T-helper 9 cell (primary cell): ENCODE data around the gene CCDC3.
A peak's percentile ranks its signal among the peaks of the same experiment; 100 is the strongest.

Experiments
- DNase-seq: peaks from one replicate; pipeline ENCODE4 v3.0.0-alpha.2; 2020

Gene CCDC3

GRCh38 chr10:12919574-12919973 lies 81.9 kb downstream of the CCDC3 start:
- no peak for DNase-seq

GRCh38 chr10:12916587-12916986 lies 84.9 kb downstream of the CCDC3 start:
- DNase-seq: no peak

DNA sequence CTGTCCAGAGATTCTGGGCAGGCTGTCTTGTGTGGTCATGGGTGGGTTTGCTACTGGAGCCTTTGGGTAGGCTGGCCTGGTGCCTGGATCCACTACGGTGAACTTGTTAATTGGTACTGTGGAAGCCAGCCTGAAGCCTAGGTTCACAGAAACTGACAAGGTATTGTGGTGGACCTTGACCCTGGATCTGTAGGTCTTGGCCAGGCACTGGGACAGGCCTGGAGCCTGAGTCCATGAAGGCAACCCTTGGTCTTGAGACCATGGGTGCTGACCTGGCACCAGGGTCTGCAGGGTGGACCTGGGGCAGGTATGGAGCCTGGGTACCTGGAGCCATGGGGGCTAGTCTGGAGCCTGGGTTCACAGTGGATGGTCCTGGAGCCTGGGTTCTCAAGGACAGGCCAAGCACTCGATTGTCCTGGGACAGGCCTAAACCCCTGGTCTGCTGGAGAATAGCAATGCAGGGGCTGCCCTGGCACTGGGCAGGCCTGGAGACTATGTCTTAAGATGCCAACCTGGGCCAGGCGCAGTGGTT lies 85.8 kb downstream of the CCDC3 start:
- DNase-seq: no peak

DNA sequence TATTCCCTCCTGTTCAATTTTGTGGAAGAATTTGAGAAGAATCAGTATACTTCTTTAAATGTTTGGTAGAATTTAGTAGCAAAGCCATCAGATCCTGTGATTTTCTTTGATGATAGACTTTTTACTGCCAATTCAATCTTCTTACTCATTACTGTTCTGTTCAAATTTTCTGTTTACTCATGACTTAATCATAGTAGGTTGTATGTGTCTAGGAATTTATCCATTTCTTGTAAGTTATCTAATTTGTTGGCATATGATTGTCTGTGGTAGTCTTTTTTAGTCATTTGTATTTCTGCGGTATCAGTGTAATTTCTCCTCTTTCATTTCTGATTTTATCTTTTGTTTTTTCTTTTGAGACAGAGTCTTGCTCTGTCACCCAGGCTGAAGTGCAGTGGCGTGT lies 87.4 kb downstream of the CCDC3 start:
- DNase-seq: no peak

- DNase-seq: no peak
Observed at GRCh38 chr10:12911795-12912194, 89.7 kb downstream of the CCDC3 start.

DNA sequence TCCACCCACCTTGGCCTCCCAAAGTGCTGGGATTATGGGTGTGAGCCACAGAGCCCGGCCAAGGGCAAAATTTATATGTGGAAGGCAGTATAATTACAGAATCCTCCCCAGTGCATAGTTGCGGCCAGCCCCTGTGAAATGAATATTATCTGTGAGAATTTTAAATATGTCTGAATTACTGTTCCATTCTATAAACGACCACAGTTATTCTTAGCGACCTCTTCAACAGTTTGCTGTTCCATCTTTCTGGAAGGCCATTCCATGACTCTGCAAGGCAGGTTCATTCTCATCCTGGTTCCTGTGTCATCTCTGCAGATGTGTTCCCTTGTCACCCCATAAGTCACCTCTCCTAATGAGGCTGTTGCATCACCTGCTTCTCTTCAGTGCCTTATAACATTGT lies 90.7 kb downstream of the CCDC3 start:
- DNase-seq: no peak

DNA sequence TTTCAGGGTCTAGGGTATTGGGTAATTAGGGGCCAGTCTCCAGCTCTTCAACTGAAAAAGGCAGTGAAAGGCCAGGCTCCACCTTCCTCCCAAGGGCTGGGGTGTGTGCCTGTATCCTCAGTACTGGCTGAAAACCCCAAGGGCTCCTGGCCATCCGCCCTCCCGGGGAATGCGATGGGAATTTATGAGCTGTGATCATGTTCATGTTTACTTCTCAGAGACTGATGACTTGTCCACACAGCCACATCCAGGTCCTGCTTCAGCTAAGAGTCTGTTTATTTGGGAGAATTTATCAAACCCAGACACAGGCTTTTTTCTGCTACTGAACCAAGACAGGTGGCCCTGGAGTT lies 91.7 kb downstream of the CCDC3 start:
- no peak for DNase-seq

GRCh38 chr10:12909182-12909835 lies 92.2 kb downstream of the CCDC3 start:
- DNase-seq: no peak

DNA sequence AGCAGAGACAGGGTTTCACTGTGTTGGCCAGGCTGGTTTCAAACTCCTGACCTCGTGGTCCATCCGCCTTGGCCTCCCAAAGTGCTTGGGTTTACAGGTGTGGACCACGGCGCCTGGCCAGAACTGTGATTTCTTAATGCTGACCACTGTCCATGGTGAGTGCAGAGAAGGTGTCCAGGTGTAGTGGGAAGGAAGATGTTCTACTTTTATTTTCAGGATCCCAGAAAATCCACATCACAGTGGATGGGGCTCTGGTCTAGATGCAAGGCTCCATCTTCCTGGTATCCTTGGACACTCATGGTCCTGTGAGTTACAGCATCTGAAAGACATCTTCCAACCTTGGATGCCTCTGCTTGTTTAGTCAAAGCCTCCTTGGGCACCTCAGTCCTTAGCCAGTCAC lies 92.7 kb downstream of the CCDC3 start:
- no peak for DNase-seq

DNA sequence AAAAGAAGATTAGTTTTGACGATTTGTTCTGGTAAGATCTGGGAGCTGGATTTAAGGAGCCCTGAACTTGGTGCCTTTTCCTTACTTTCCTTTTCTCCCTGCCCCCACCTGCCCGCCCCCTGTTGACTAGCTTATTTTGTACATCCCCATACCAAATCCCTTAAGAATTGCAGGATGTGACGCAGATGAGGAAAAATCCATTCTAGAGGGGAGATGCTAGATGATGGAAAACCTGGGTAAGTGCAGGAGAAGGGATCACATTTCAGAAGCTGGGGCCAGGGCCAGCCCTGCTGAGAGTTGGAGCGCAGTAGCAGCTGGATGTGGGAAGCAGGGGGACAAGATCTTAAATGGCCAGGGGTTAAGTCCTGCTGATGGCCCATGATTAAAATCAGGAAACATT lies 93.9 kb downstream of the CCDC3 start:
- no peak for DNase-seq

DNA sequence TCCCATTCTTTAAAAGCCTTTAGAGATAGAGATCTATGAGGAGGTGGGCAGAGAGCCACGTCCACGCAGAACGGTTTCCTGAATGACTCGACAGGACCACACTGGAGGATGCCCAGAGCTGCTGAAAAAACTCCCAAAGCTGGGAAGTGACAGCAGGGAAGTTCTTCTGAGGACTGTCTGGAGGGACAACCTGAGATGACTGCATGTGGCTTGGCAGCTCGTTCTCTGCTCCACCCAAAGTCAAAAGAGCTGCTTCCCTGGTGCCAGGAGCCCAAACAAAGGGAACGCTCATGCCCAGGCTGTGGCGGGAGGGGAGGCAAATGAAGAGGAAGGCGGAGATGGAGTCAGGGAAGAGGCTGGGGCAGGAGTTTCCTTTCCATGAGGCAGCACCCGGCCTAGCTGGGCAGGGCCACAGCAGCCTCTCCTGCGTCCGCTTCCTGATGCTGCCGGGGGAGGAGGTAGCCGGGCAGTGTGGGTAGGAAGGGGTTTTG lies 95.4 kb downstream of the CCDC3 start:
- no peak for DNase-seq

DNA sequence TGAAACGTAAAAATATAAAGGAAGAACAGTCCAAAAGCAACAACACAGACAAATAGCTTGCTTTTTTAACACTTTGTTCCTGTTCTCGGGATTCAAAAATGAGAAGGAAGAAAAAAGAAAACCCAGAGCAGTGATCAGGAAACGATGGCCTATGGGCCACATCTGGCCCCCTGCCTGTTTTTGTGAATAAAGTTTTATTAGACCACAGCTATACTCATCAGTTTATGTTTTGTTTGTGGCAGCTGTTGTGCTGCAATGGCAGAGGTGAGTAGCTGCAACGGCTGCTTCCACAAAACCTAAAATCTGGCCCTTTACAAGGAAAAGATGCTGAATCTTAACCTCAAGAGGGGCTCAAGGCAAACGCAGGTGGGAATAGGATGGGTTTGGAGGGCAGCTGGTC lies 96.4 kb downstream of the CCDC3 start:
- DNase-seq: no peak

- no peak for DNase-seq
Observed at GRCh38 chr10:12902851-12903358, 98.6 kb downstream of the CCDC3 start.

DNA sequence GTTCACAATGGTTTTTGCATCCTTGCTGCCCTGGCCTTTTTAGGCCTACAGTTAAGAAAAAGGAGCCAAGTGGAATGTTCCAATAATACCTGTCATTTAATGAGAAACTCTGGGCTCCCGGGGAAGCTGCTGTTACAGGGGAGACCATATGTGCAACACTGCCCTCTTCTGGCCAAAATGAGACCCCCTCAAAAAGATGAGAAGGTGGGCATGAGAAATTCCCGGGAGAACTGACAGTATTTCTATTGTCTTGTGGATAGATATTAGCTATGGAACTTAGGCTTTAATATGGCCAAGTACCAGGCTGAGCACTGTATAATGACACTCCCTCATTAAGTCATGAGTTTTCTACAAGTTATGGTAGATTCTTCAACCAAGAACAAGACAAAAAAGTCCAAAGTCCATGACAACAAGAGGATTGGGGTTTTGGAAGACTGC lies 99.4 kb downstream of the CCDC3 start:
- peak; percentile 26 for DNase-seq

GRCh38 chr10:12899546-12899945 lies 102.0 kb downstream of the CCDC3 start:
- DNase-seq: no peak

GRCh38 chr10:12898271-12898670 lies 103.2 kb downstream of the CCDC3 start:
- DNase-seq: no peak

- no peak for DNase-seq
Observed at GRCh38 chr10:12897278-12897677, 104.2 kb downstream of the CCDC3 start.

DNA sequence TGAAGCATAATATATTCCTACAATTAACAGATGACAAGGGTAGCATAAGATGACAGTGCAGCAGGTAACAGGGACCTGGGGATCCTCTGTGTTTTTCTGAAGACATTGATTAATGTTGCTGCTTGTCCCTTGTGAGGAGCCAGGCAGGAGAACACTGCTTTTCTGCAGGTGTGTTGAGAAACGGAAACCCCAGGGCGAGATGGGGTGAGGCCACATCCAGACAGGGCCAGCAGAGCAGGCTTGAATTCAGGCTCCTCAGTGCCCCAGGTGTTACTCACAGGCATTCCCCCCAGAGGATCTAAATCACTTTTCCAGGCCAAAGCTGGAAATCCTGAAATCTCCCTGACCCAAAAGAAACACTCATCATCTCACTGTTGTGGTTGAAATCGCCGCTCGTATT lies 105.3 kb downstream of the CCDC3 start:
- DNase-seq: no peak

GRCh38 chr10:12892924-12893323 lies 108.6 kb downstream of the CCDC3 start:
- no peak for DNase-seq

GRCh38 chr10:12890958-12891357 lies 110.6 kb downstream of the CCDC3 start:
- DNase-seq: no peak

GRCh38 chr10:12888470-12888869 lies 113.0 kb downstream of the CCDC3 start:
- no peak for DNase-seq

DNA sequence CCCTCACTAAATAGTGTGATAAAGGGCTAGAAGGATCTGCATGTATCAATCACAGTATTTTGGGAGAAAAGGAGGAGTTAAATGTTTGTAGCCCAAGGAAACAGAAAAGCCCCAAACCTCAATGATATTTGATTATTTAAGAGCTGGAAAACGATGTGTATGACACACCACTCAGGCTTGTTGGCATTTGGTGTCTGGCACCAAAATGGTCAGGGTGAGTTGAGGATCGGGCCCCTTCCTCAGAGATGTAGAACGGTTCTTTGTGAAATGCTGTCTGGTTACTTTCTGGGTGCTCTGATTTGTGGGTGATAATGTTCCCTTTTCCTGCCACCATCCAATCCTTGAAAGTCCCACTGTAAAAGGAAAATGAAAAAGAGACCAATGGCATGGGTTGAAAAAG lies 113.7 kb downstream of the CCDC3 start:
- no peak for DNase-seq

- no peak for DNase-seq
Observed at GRCh38 chr10:12884851-12885250, 116.7 kb downstream of the CCDC3 start.

- DNase-seq: no peak
Observed at GRCh38 chr10:12880423-12880822, 121.1 kb downstream of the CCDC3 start.

DNA sequence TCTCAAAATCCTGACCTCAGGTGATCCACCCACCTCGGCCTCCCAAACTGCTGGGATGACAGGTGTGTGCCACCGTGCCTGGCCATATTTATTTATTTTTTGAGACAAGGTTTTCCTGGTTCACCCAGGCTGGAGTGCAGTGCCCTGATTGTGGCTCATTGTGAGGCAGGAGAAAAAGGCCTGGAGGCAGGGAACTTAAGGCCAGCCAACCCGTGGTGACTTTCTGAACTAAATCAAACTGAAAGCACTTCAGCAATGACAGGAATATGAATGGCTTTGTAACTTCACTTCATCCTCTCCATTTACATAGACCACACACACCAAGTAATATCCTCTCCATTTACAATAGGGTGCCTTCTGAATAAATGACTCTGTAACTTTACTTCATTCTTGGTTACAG lies 124.4 kb downstream of the CCDC3 start:
- DNase-seq: no peak
